Umbilical cord (tissue), 2 donors: ENCODE data around the gene OXT. TPM values are rescaled to one million over a fixed set of nuclear protein-coding genes. Genes with fewer than 3 reads are reported as not detected.
"Not testable (repeated sequence)": the region's sequence is repeated elsewhere in the genome, so short reads cannot be mapped to it uniquely, and the experiment has no call there.

Experiments used
- DNase-seq: peaks from one replicate; pipeline ENCODE4 v3.0.0-alpha.2; 2015; ENCODE audit warnings: low spot score
- total RNA-seq: library from RNA; depleted of rRNA; stranded (reverse); fragments of >200 nt; gene quantifications from one replicate; pipeline ENCODE4 v1.2.3, GENCODE V29; 2014; ENCODE audit warnings: low replicate concordance; ENCODE audit not compliant: insufficient read depth

Gene OXT
- total RNA-seq, 1 donor from 2014 or later: not detected

DNA sequence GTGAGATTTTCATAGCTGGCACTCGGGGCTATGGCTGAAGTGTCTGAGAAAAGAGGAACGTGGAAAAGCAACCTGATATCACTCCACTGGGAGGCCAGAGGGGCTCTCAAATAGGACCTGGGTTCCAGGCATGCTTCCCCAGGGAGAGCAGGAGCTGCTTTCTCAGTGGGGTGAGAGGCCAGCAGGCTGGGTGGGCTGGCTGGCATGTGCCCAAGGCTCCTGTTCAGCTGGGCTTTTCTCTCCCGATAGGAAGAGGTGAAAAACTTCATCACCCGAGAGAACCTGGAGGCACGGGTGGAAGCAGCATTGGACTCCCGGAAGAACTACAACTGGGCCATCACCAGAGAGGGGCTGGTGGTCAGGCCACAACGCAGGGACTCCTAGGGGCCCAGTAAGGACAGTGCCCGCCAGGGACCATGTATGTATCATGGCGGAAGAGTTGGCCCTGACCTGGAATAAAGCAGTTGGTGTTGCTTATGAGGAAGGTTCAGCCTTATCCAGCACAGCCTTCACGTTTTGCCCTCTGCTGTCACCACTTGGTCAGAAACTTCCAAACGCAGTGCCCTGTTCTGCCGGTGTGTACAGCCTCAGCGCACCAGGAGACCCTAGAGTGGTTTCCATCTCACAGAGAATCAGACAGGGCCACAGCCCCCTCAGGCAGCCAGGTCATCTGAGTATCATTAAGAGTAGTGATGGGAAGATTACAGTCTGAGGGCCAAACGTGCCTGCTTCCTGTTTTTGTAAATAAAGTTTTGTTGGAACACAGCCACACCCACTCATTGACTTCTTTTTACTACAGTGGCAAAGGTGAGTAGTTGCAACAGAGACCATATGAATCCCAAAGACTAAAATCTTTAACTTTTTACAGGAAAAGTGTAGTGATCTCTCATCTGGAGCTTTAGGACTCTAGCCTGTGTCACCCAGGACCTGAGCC is 23.7 kb upstream of the OXT start:
- DNase-seq: no peak

DNA sequence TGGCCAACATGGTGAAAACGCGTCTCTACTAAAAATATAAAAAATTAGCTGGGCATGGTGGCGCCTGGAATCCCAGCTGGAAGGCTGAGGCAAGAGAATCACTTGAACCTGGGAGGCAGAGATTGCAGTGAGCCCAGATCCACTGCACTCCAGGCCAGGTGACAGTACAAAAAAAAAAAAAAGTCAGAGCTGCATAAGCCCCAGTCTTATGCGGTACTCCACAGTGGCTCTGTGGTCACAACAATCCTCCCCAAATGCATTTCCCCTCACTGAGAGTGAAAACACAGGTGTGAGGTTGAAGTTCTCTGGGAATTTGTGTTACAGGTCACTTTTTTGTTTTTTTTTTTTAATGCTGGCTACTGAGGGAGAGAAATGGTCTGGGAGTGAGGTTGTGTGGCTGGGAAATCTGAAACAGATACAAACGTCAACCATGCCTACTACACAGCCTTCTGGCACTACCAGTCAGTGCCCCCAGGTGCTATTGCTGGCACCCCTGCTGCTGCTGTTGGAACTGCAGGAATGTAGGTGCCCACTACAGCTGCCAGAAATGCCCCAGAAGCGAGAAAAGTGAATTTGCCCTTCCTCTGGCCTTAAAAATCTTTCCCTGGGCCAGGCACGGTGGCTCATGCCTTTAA is 19.9 kb upstream of the OXT start:
- DNase-seq: no peak

DNA sequence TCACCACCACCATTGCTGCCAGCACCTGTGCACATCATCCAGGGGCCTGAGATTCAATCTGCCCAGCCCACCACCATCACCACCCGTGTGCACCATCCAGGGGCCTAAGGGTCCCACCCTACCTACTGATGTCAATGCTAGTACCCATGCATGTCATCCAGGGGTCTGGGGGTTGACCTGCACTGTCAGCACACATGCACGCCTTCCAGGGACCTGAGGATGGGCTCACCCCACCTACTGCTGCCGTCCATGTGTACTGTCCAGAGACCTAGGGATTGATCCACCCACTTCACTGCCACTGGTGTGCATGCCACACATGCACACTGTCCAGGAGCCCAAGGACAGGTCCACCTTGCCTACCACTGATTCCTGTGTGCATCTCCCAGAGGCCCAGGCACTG is 11.9 kb upstream of the OXT start:
- DNase-seq: no peak

DNA sequence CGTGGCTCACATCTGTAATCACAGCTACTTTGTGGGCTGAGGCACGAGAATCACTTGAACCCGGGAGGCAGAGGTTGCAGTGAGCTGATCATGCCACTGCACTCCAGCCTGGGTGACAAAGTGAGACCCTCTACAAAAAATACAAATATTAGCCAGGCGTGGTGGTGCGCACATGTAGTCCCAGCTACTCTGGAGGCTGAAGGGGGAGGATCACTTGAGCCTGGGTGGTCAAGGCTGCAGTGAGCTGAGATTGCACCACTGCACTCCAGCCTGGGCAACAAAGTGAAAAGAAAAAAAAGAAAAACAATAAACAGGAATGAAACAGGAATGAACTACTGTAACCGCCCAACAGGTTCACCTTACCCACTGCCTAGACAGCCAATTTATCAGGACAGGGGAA is 7.3 kb upstream of the OXT start:
- not testable (repeated sequence) for DNase-seq

DNA sequence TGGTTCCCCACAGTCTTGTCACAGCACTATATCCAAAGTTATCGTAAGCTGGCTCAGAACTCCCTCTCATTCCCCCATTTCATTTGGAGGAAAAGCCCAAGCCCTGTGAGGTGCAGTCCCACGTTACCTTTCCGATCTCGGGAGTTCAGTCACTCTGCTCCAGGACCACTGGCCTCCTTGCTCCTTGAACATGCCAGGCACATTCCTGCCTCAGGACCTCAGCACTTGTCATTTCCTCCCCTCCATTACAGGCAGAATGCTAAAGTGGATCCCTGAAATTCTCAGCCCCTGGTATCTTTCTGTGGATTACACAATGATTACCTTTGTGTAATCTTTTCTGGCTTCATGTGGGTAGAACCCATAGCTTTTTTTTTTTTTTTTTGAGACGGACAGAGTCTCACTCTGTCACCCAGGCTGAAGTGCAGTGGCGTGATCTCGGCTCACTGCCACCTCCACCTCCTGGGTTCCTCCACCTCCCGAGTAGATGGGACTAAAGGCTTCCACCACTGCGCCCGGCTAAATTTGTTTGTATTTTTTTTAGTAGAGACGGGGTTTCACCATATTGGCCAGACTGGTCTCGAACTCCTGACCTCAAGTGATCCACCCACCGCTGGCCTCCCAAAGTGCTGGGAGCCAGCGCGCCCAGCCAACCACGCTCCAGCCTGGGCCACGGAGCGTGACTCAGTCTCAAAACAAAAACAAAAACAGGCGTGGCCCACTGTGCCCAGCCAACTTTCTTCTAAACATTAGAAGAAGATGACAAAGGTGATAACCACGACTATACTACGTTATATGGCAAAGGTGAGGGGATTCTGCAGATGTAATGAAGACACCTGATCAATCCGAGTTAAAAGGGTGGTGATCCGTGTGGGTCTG is 4.0 kb upstream of the OXT start:
- no peak for DNase-seq

DNA sequence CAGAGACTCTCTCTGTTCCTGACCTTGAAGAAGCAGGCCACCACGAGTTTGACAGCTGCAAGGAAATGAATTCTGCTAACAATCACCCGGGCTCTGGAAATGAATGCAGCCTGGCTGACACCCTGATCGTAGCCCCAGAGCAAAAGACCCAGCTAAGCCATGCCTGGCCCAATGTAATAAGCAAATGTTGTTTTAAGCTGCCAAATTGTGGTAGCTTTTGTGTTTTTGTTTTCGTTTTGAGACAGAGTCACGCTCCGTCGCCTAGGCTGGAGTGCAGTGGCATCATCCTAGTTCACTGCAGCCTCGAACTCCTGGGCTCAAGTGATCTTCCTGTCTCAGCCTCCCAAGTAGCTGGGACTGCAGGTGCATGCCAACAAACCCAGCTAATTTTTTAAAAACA is 3.3 kb upstream of the OXT start:
- no peak for DNase-seq

DNA sequence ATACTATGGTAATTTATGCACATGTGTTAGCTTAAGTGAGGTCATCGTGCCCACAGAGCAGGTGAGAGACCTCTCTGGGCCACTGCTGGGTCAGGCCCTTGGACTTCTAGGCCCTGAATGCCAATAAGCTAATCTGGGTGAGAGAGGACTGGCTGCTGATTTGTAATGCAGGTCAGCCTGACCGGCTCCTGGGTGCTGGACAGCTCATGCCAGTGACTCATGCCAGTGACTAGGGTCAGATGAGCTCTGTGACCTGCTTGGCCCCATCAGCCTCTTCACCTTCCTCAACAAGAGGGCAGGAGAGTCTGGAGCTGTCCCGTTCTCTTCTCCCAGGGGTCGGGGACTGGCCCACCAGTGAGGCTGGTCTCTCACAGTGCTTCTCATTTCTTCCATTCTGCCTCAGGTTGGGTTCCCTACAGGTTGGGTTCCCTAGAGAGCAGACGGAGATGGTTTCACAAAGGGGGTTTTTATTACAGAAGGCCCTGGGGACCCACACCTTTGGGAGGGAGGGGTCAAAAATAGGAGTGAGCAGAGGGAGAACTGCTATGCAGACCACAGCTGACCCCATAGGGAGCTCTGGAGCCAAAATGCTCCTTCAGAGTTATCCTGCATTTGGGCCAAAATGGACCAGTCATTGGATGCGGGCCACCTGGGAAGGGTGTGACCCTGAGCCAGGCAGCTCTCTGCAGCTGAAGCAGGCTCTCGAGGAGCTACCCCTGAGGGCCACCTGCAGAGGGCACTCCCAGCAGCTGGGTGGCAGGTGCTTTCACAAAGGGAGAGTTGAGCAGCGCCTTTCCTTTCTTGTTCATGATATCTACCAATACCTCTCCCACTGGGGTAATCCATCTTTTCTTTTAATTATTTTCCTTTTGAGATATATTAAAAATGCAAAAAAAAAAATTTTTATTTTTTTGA is 2.2 kb upstream of the OXT start:
- no peak for DNase-seq

DNA sequence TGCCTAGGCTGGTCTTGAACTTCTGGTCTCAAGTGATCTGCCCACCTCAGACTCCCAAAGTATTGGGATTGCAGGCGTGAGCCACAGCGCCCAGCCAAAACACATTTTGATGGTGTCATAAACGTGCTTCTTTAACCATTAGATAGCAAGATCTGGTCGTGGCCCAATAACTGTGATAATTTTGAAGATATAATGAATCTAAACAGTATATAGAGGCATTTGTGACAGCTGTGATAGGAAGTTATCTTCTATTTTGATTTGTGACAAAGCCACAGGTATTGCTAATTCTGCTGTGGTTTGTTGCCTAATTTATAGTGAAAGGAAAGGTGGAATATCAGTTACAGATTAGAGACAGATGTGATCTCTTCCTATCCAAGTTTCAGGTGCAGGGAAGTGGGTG is 695 bp upstream of the OXT start:
- DNase-seq: no peak

DNA sequence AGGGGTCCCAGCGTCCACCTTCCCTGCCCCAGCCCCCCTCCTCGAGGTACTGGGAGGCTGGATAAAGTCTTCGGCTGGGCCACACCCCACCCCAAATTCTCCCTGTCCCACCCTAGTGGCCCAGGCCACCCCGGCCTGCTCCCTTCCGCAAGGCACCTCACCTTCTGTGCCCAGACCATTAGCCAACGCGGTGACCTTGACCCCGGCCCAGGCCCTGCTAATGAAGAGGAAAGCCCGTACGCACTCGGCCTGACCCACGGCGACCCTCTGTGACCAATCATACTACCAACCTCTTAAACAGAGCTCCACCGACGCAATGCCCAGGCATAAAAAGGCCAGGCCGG is 182 bp upstream of the OXT start:
- DNase-seq: no peak

DNA sequence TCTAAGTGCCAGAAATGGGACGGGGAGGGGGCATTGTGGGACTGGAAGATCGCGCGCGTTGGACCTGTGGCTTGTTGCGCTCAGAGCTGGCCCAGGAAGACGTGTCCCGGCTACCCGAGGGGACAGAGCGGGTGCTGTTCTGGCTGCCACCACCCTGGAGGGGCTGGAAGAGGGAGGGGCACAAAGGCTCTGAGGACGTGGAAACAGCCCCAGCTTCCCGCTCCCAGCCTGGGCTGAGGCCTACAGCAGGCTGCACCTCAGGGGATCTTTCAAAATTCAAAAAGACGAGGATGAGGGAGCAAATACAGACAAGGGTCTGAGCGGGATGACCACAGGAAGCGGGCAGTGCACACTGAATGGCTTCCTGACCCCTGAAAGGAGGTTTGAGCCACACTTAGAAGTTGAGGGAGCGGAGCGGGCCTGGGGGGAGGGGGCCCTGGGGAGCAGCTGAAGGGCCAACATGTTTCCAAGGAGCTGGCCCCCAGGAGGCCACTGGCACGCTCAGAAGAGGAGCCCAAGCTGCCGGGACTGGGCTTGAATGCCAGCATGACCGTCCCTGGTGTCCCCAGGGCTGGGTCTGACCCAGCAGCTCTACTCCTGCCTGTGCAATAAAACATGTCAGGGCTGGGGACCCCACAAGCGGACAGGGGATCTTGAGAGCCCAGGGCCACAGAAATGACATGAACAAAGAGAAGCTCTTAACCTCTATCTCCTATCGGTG is 1.3 kb downstream of the OXT start:
- DNase-seq: no peak

DNA sequence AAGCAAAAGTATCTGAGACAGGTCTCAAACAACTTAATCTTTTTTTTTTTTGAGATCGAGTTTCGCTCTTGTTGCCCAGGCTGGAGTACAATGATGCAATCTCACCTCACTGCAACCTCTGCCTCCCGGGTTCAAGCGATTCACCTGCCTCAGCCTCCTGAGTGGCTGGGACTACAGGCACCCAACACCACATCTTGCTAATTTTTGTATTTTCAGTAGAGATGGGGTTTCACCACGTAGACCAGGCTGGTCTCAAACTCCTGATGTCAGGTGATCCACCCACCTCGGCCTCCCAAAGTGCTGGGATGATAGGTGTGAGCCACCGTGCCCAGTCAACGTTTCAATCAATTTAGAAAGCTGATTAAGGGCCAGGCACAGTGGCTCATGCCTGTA is 1.8 kb downstream of the OXT start:
- DNase-seq: not testable (repeated sequence)

DNA sequence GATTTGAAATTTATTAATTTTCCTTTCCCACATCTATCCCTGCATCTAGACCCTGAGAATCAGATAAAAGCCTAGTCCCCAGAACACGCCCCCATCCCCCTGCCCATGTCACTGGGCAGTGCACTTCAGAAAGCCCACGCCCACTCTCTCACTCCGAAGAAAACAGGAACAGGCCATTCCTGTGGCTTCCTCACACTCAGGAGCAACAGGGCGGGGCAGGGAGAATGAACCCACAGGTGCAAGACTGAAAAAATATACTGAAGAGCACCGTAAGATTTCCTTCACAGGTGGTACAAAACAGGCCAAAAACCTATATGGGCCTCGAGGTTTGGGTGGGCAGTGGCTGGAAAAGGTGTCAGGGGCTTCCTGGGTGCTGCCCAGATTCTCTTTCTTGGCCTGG is 3.4 kb downstream of the OXT start:
- no peak for DNase-seq

DNA sequence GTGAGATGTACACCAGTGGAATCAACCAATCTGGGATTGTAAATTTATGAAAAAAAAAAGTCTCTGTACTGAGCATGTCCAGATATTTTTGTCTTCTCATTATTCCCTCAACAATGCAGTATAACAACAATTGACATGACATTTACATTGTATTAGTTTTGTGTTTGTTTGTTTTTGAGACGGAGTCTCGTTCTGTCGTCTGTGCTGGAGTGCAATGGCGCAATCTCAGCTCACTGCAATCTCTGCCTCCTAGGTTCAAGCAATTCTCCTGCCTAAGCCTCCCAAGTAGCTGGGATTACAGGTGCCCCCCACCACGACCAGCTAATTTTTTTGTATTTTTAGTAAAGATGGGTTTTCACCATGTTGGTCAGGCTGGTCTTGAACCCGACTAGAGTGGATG is 3.9 kb downstream of the OXT start:
- DNase-seq: not testable (repeated sequence)

DNA sequence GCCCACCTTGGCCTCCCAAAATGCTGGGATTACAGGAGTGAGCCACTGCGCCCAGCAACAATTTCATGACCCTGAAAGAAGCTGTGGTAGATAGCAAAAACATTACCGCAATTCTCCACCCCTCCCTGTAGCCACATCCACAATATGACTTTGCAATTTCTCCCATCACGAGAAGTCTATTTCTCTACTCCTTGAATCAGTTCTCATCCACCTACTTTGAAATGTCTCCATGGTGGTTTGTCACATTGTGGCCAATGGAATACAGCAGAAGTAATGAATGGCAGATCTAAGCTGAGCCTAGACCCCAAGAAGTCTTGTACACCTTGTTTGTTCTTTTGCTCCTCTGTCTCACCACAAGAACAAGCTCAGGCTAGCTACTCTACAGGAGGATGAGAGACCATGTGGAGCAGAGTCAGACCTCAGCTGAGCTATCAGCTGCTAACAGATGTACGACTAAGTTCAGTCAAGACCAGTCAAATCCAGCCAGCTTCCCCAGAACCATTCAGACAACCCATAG is 6.3 kb downstream of the OXT start:
- no peak for DNase-seq

DNA sequence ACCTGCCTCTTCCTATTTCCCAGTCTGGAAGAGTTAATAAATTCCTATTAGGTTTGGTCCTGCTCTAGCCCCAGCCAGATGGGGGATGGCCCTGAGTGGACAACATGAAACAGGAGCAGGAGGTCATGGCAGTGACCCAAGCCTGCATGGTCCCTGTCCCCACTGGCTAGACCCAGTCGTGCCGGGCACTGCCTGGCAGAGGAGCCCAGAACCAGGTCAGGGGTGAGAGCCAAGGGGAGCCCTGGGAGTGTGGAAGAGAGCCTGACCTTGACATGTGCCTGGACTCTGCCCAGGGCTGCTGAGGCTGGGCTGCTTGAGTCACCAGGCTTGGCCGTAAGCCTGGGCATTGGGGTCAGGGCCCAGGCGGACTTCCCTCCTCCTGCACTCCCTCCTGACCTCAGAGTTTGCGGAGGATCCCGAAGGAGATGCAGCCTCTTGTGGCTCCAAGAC is 9.5 kb downstream of the OXT start:
- DNase-seq: no peak

DNA sequence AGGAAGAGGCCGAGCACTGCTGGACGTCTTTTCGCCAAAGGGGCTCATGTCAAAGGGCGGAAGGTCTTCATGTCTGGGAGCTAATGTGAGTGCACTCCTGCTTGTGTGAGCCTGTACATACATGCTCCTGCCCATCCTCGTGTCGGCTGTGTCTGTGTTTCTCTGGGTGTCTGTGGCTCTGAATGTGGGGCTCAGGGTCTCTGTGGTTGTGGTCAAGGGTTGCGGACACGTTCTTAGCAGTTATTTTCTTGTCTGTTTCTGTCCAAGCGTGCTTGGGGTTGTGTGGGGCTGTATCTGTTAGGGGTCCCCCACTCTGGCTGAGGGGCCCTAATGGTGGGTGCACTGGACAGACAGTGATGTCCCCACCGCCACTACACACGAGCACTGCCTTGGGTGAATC is 10.2 kb downstream of the OXT start:
- no peak for DNase-seq

DNA sequence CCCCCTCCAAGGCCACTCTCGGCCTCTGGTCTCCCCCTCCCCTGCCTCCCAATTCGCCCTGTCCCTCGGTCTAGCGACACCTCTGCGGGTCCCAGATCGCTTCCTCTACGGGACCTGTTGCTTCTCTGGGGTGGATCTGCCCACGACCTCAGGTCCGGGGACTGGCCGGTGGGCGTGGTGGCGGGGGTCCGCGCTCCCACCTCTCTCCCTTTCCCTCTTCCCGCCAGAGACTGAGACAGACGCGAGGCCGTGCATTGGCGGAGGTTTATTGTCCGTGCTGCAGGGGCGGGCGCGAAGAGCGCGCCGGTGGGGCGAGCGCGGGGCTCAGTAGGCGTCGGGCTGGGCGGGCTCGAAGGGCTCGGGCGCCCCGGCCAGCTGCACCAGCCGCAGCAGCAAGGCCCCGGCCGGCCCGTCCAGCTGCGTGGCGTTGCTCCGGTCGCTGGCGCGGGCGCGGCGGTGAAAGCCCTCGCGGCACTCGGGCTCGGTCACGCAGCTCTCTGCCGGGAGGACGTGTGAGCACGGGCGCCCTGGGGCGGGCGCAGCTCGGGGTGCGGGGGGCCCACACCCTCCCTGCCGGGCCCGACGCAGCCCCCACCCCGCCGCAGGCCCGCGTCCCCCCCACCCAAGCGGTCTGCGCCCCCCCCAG is 11.0 kb downstream of the OXT start:
- no peak for DNase-seq

DNA sequence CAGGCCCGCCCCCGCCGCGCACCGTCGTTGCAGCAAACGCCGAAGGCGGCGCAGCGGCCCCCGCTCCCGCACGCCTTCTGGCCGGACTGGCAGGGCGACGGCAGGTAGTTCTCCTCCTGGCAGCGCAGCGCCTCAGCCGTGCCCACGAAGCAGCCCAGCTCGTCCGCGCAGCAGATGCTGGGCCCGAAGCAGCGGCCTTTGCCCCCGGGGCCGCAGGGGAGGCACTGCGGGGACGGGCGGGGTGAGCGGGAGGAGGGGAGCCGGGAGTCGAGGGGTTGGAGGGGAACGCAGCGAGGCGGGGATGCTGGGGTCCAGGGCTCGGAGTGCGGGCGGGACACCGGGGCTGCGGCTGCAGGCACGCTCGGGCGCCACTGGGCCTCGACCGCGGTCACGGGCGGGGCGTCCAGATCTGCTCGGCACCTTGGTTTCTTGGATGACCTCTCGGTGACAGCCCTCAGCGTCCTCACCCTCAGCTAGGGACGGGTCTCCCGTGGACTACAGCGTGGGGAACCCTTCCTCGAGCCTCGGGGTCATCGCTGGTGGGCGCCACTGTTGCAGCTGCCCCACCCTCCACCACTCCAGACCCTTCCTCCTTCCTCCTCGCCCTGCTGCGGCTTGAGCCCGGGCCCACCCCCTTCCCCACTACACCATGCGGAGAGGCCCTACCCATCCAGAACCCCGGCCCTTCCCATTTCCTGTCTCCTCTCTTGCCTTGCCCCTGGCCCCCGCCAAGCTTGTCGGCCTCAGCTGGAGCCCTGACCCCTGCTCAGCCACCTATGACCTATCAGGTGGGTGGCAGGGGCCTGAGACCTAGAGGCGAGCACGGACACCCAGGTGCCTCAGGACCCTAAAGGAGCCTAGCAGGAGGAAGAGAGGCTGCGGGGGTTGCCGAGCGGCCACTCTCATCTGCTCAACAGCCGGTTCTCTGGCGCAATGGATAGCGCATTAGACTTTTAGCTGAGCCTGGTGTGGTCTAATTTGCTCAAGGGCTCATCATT is 11.8 kb downstream of the OXT start:
- DNase-seq: no peak
